Mesenchymal stem cell (in vitro differentiated cells and primary cell): Measurements from ENCODE around the gene FAM50A.
"Not testable (repeated sequence)": the region's sequence is repeated elsewhere in the genome, so short reads cannot be mapped to it uniquely, and the experiment has no call there.

Source experiments
- DNase-seq: peaks from one replicate; pipeline ENCODE4 v3.0.0-alpha.2; 2013
- H2AFZ ChIP-seq: one replicate; pipeline ENCODE4 v1.6.1; 2013; ENCODE audit warnings: low read depth, mild to moderate bottlenecking, control low read depth, inconsistent platforms, low read length, moderate library complexity
- H2AK5ac ChIP-seq: 2 replicates; pipeline ENCODE4 v1.6.1; 2013; ENCODE audit warnings: low read length, moderate library complexity, mild to moderate bottlenecking, inconsistent platforms; ENCODE audit not compliant: severe bottlenecking
- H2BK120ac ChIP-seq: one replicate; pipeline ENCODE4 v1.6.1; 2013; ENCODE audit warnings: low read depth, mild to moderate bottlenecking, inconsistent platforms, low read length, moderate library complexity
- H2BK12ac ChIP-seq, 2 experiments: one replicate each; pipeline ENCODE4 v1.6.1; 2013; ENCODE audit warnings: inconsistent platforms in 2 of 2, low read length in 2 of 2, mild to moderate bottlenecking in 2 of 2, moderate library complexity in 2 of 2, control low read depth in 1 of 2
- H2BK15ac ChIP-seq: one replicate; pipeline ENCODE4 v1.6.1; 2013; ENCODE audit warnings: mild to moderate bottlenecking, low read depth, inconsistent platforms; ENCODE audit not compliant: poor library complexity, severe bottlenecking
- H2BK5ac ChIP-seq: 2 replicates; pipeline ENCODE4 v1.6.1; 2013; ENCODE audit warnings: low read depth, mild to moderate bottlenecking, low read length, control low read depth, inconsistent platforms; ENCODE audit not compliant: poor library complexity, severe bottlenecking
- H3K14ac ChIP-seq, 2 experiments: one replicate each; pipeline ENCODE4 v1.6.1; 2013; ENCODE audit warnings: inconsistent platforms in 2 of 2, low read length in 2 of 2, control low read depth in 1 of 2, mild to moderate bottlenecking in 1 of 2, moderate library complexity in 1 of 2
- H3K18ac ChIP-seq, 2 experiments: one replicate each; pipeline ENCODE4 v1.6.1; 2013; ENCODE audit warnings: inconsistent platforms in 2 of 2, low read length in 2 of 2, control low read depth in 1 of 2, low read depth in 1 of 2, mild to moderate bottlenecking in 1 of 2
- H3K23ac ChIP-seq, 2 experiments: one replicate each; pipeline ENCODE4 v1.6.1; 2013; ENCODE audit warnings: inconsistent platforms in 2 of 2, low read length in 2 of 2, mild to moderate bottlenecking in 2 of 2, moderate library complexity in 2 of 2, control low read depth in 1 of 2
- H3K27ac ChIP-seq: 2 replicates; pipeline ENCODE4 v1.5.1; 2013; ENCODE audit warnings: mild to moderate bottlenecking, moderate library complexity, low read length, control low read depth, inconsistent platforms; ENCODE audit not compliant: poor library complexity, severe bottlenecking
- H3K27me3 ChIP-seq, 2 experiments: 2 replicates each; pipeline versions ENCODE4 v1.6.1 to v1.7.0; 2013; ENCODE audit warnings: low read length in 2 of 2, mild to moderate bottlenecking in 2 of 2, moderate library complexity in 2 of 2, control low read depth in 1 of 2, inconsistent platforms in 1 of 2; ENCODE audit not compliant: control insufficient read depth in 1 of 2, insufficient read depth in 1 of 2
- H3K36me3 ChIP-seq, 2 experiments: 2 replicates each; pipeline versions ENCODE4 v1.6.1 to v1.7.0; 2013; ENCODE audit warnings: low read length in 2 of 2, control low read depth in 1 of 2, inconsistent platforms in 1 of 2, low read depth in 1 of 2, mild to moderate bottlenecking in 1 of 2; ENCODE audit not compliant: insufficient read depth in 2 of 2, control insufficient read depth in 1 of 2
- H3K4ac ChIP-seq, 2 experiments: one replicate each; pipeline ENCODE4 v1.6.1; 2013; ENCODE audit warnings: inconsistent platforms in 2 of 2, low read length in 2 of 2, mild to moderate bottlenecking in 2 of 2, moderate library complexity in 2 of 2, control low read depth in 1 of 2, low read depth in 1 of 2
- H3K4me1 ChIP-seq: 2 replicates; pipeline ENCODE4 v1.6.1; 2013; ENCODE audit warnings: low read depth, low read length, control low read depth; ENCODE audit not compliant: control insufficient read depth, insufficient read depth
- H3K4me2 ChIP-seq: 2 replicates; pipeline ENCODE4 v1.6.1; 2013; ENCODE audit warnings: low read length, mild to moderate bottlenecking, inconsistent platforms; ENCODE audit not compliant: poor library complexity, severe bottlenecking
- H3K4me3 ChIP-seq, 2 experiments: 2 replicates each; pipeline versions ENCODE4 v1.5.1 to v1.7.0; 2013; ENCODE audit warnings: low read length in 2 of 2, mild to moderate bottlenecking in 2 of 2, control low read depth in 1 of 2, low read depth in 1 of 2; ENCODE audit not compliant: insufficient read depth in 1 of 2
- H3K79me1 ChIP-seq: replicated peaks from 2 replicates; pipeline ENCODE4 v1.6.1; 2013; ENCODE audit warnings: mild to moderate bottlenecking, control low read depth, low read length, inconsistent platforms; ENCODE audit not compliant: poor library complexity, severe bottlenecking
- H3K9ac ChIP-seq: 2 replicates; pipeline ENCODE4 v1.7.0; 2013; ENCODE audit warnings: mild to moderate bottlenecking, low read length, moderate library complexity
- H3K9me3 ChIP-seq: 2 replicates; pipeline ENCODE4 v1.7.0; 2013; ENCODE audit warnings: mild to moderate bottlenecking, low read length; ENCODE audit not compliant: control insufficient read depth
- H4K8ac ChIP-seq: one replicate; pipeline ENCODE4 v1.6.1; 2013; ENCODE audit warnings: inconsistent platforms, mild to moderate bottlenecking, low read length, moderate library complexity
- H4K91ac ChIP-seq: one replicate; pipeline ENCODE4 v1.6.1; 2013; ENCODE audit warnings: mild to moderate bottlenecking, low read length, inconsistent platforms
- WGBS: methylation state at CpG from one replicate; pipeline ENCODE4 v1.1.7; 2013; ENCODE audit warnings: mixed read lengths; 5-methylcytosine and 5-hydroxymethylcytosine counted together

FAM50A gene

DNA sequence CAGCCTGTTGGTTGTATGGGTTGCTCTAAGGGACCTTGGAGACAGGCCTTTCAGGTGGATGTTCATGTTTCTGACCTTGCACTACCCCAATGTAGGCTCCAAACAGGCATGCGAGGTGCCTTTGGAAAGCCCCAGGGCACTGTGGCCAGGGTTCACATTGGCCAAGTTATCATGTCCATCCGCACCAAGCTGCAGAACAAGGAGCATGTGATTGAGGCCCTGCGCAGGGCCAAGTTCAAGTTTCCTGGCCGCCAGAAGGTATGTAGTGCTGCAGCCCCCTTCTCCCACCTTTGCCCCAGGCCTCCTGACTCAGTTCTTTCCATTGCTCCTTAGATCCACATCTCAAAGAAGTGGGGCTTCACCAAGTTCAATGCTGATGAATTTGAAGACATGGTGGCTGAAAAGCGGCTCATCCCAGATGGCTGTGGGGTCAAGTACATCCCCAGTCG, 43.5 kb upstream of the FAM50A start:
- H3K23ac ChIP-seq, H3K79me1 ChIP-seq, H2AK5ac ChIP-seq, H2BK120ac ChIP-seq, H2AFZ ChIP-seq, H3K4me1 ChIP-seq, H3K14ac ChIP-seq, H3K27me3 ChIP-seq, DNase-seq, H3K18ac ChIP-seq, H2BK5ac ChIP-seq, H3K9me3 ChIP-seq, H4K91ac ChIP-seq, H2BK15ac ChIP-seq, H4K8ac ChIP-seq, H3K27ac ChIP-seq, H3K4ac ChIP-seq, H2BK12ac ChIP-seq: not testable (repeated sequence)
- peaks cover 32 to 46% of the 10 kb centered on the region in 2 experiments for H3K36me3 ChIP-seq
- 75% methylated on average over 1 of the region's 6 CpGs for WGBS
- peak overlapping the region; percentile 99 for H3K9ac ChIP-seq
- peak overlapping the region in 1 of 2 experiments; percentile 84 for H3K4me3 ChIP-seq
- peak overlapping the region; percentile 59 for H3K4me2 ChIP-seq

DNA sequence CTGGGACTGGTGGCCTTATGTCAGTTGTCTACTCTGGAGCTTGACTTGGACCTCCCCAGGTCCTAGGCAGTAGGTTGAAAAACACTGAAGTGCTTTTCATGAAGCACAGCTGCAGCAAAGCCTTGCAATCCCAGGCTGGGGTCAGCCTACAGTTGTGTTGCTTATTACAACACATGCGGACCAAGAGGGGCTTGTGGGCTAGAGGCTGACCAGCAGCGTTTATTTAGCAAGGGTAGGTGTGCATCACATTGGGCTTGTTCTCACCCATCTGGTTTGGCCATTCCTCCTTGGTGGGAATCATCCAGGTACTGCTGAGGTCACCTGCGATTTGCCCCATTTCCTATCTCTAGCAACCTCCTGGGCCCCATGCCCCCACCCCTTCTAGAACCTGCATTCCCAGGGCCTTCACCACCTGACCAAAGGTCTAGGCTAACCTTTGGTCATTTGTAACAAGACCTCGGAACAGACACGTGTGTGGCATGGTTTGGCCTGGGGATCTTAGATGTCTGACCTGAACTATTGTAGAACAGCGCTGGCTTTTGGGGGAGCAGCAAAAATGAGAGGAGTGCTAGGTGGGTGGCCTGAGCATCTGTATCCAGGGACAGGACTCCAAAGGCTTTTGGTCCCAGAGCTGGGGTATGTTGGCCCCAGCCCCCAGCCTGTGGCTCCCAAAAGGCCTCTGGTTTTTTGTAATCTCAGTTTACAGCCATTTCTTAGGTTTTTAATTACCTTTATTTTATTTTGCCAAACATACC, 42.7 kb upstream of the FAM50A start:
- Histone ChIP-seq H3K9ac (peak overlapping the region; percentile 99), H2BK120ac (no peak overlapping the region), H2BK12ac (no peak overlapping the region), H2AFZ (no peak overlapping the region), H3K27ac (no peak overlapping the region), H3K4me3 (no peak overlapping the region), H3K36me3 (peaks cover 32 to 46% of the 10 kb centered on the region in 2 experiments), H3K27me3 (no peaks in the 10 kb centered on the region), H3K18ac (no peak overlapping the region), H3K4me1 (peaks cover 8% of the 10 kb centered on the region), H3K23ac (no peak overlapping the region), H2BK5ac (no peak overlapping the region), H3K14ac (no peak overlapping the region), H3K4ac (no peak overlapping the region), H2AK5ac (no peak overlapping the region), H4K91ac (no peak overlapping the region), H4K8ac (peak overlapping the region; percentile 28), H3K79me1 (no peaks in the 10 kb centered on the region), H2BK15ac (no peak overlapping the region), H3K9me3 (peaks cover 8% of the 10 kb centered on the region), H3K4me2 (no peak overlapping the region)
- DNase-seq, result peak; percentile 70
- WGBS, result 69% methylated on average over 6 of the region's 6 CpGs

DNA sequence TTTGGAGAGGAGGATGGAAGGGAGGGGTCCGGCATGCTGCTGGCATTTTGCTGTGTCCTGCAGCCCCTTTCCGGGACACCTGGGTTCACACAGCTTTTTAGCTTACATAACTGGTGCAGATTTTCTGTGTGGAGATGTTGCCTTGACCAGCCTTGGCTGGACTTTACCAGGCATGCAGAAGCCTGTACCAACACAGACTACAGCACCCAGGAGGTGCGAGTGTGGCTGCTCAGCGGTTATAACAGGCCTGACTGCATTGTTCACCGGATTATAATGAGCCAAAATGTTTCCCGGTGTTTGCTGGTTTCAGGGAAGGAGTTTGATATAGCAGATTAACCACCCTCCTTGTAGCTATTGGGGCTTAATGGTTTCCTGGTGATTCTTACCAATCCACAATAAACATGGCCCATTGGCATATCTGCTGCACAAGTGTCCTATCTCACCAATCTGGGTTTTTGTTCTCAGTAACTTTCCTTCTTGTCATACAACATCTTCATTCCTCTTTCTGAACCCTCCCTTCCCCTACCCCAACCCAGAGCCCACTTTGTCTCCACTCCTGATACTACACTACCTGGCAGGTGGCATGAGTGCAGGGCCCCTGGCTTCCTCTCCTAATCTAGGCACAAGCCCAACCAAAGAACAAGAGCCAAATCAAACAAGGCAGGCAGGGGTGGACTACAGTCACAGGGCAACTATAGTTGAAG, 41.9 kb upstream of the FAM50A start:
- no peak overlapping the region for H3K4me2 ChIP-seq
- no peaks in the 10 kb centered on the region for H3K79me1 ChIP-seq
- no peak overlapping the region for H3K23ac ChIP-seq
- H3K27ac ChIP-seq, result no peak overlapping the region
- 60% methylated on average over 3 of the region's 6 CpGs for WGBS
- no peak overlapping the region for H2BK12ac ChIP-seq
- no peak overlapping the region for H4K8ac ChIP-seq
- no peak overlapping the region for H3K4ac ChIP-seq
- H3K27me3 ChIP-seq, result no peaks in the 10 kb centered on the region
- DNase-seq, result peak; percentile 71
- H3K14ac ChIP-seq, result no peak overlapping the region
- H2AFZ ChIP-seq, result no peak overlapping the region
- H2BK5ac ChIP-seq, result no peak overlapping the region
- no peak overlapping the region for H2BK15ac ChIP-seq
- H4K91ac ChIP-seq, result no peak overlapping the region
- no peak overlapping the region for H2AK5ac ChIP-seq
- H3K4me1 ChIP-seq, result peaks cover 8% of the 10 kb centered on the region
- H3K18ac ChIP-seq, result no peak overlapping the region
- H3K4me3 ChIP-seq, result no peak overlapping the region
- H3K9ac ChIP-seq, result no peak overlapping the region
- peaks cover 8% of the 10 kb centered on the region for H3K9me3 ChIP-seq
- peaks cover 32 to 46% of the 10 kb centered on the region in 2 experiments for H3K36me3 ChIP-seq
- H2BK120ac ChIP-seq, result no peak overlapping the region

DNA sequence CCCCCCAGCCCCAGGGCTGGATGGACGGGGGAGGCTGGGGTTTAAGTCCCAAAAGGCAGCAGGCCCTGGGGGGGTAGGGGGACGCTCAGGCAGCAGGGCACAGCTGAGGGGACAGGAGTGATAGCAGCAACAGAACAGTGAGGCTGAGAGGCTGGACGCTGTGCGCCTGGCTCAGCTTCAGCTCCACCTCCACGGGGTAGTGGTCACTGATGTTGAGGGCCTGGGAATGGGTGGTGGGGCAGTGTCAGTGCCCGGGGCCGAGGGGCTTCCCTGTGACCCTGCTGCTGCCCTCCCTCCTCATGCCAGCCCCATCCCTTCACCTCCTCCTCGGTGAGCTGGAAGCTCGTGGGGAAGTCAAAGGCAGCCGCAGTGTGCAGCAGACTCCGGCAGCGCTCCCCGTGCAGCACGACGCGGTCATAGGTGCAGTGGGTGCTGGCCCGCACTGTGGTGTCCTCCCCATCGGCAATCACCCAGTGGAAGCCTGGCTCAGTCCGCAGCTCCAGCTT, 41.3 kb upstream of the FAM50A start:
- Histone ChIP-seq H2BK15ac (no peak overlapping the region), H3K27me3 (no peaks in the 10 kb centered on the region), H3K4me2 (no peak overlapping the region), H4K8ac (peak overlapping the region; percentile 41), H3K23ac (no peak overlapping the region), H3K14ac (no peak overlapping the region), H3K18ac (no peak overlapping the region), H3K27ac (no peak overlapping the region), H3K36me3 (peaks cover 32 to 46% of the 10 kb centered on the region in 2 experiments), H2AK5ac (no peak overlapping the region), H3K4me1 (peaks cover 8% of the 10 kb centered on the region), H2AFZ (no peak overlapping the region), H3K4ac (no peak overlapping the region), H3K79me1 (no peaks in the 10 kb centered on the region), H2BK12ac (no peak overlapping the region), H2BK5ac (no peak overlapping the region), H4K91ac (no peak overlapping the region), H3K9me3 (peaks cover 8% of the 10 kb centered on the region), H3K9ac (no peak overlapping the region), H2BK120ac (no peak overlapping the region), H3K4me3 (no peak overlapping the region)
- DNase-seq, result peak; percentile 26
- 96% methylated on average over 16 of the region's 19 CpGs for WGBS
